Liver (tissue), 9 donors: ENCODE data around the gene SLIT3. TPM values are rescaled to one million over a fixed set of nuclear protein-coding genes. Genes with fewer than 3 reads are reported as not detected.

Source experiments
- DNase-seq: peaks from one replicate; pipeline ENCODE4 v3.0.0-alpha.2; 2017; ENCODE audit warnings: low spot score
- H3K27ac ChIP-seq, 2 donors: one replicate each; pipeline ENCODE4 v1.7.0; 2013; ENCODE audit warnings: inconsistent platforms in 2 of 2, low read length in 2 of 2, control low read depth in 1 of 2, low read depth in 1 of 2, mild to moderate bottlenecking in 1 of 2
- H3K27me3 ChIP-seq, 4 donors: one replicate each; pipeline versions ENCODE4 v1.6.1 to v1.7.0; 2013; ENCODE audit warnings: low read length in 3 of 4, inconsistent platforms in 1 of 4, mild to moderate bottlenecking in 1 of 4, moderate library complexity in 1 of 4; ENCODE audit not compliant: control insufficient read depth in 4 of 4, insufficient read depth in 4 of 4
- H3K36me3 ChIP-seq, 4 donors: one replicate each; pipeline versions ENCODE4 v1.6.1 to v1.7.0; 2013; ENCODE audit warnings: low read length in 3 of 4, mild to moderate bottlenecking in 3 of 4, low read depth in 1 of 4, moderate library complexity in 1 of 4; ENCODE audit not compliant: control insufficient read depth in 4 of 4, insufficient read depth in 3 of 4
- H3K4me1 ChIP-seq, 4 donors: one replicate each; pipeline versions ENCODE4 v1.6.1 to v1.7.0; 2013; ENCODE audit warnings: low read length in 3 of 4, mild to moderate bottlenecking in 3 of 4, moderate library complexity in 1 of 4; ENCODE audit not compliant: control insufficient read depth in 4 of 4, insufficient read depth in 4 of 4
- H3K4me3 ChIP-seq, 3 donors: one replicate each; pipeline versions ENCODE4 v1.6.1 to v1.7.0; 2013; ENCODE audit warnings: low read length in 3 of 3, control low read depth in 1 of 3, low read depth in 1 of 3, mild to moderate bottlenecking in 1 of 3
- H3K9ac ChIP-seq, 2 donors: one replicate each; pipeline ENCODE4 v1.7.0; 2013; ENCODE audit warnings: low read length in 2 of 2, mild to moderate bottlenecking in 2 of 2, moderate library complexity in 2 of 2, control low read depth in 1 of 2, low read depth in 1 of 2
- H3K9me3 ChIP-seq, 4 donors: one replicate each; pipeline versions ENCODE4 v1.6.1 to v1.7.0; 2013; ENCODE audit warnings: low read length in 3 of 4; ENCODE audit not compliant: control insufficient read depth in 4 of 4
- ATF3 ChIP-seq: IDR thresholded peaks from 2 replicates; pipeline ENCODE4 v1.6.1; 2016; ENCODE audit warnings: antibody characterized with exemption
- CTCF ChIP-seq: fragments of 150-350 bp; IDR thresholded peaks from 2 replicates; pipeline ENCODE4 v1.5.1; 2017; ENCODE audit warnings: improper control_type of control experiment, low read depth, low read length; ENCODE audit not compliant: missing input control
- EGR1 ChIP-seq, 2 donors: IDR thresholded peaks; 2 replicates each; pipeline ENCODE4 v1.6.1; 2016 to 2018; ENCODE audit warnings: antibody characterized with exemption in 2 of 2, low read depth in 2 of 2
- FOXA1 ChIP-seq: IDR thresholded peaks from 2 replicates; pipeline ENCODE4 v1.6.1; 2016; ENCODE audit warnings: antibody characterized with exemption
- FOXA2 ChIP-seq: IDR thresholded peaks from 2 replicates; pipeline ENCODE4 v1.6.1; 2016; ENCODE audit warnings: antibody characterized with exemption
- GABPA ChIP-seq, 2 donors: IDR thresholded peaks in 1 of 2; conservative IDR thresholded peaks in 1 of 2; 2 replicates each; pipeline ENCODE4 v1.6.1; 2016; ENCODE audit warnings: antibody characterized with exemption in 2 of 2, mild to moderate bottlenecking in 1 of 2, moderate library complexity in 1 of 2
- HNF4A ChIP-seq, 2 donors: conservative IDR thresholded peaks; 2 replicates each; pipeline ENCODE4 v1.6.1; 2016; ENCODE audit warnings: antibody characterized with exemption in 2 of 2, mild to moderate bottlenecking in 2 of 2
- HNF4G ChIP-seq: IDR thresholded peaks from 2 replicates; pipeline ENCODE4 v1.6.1; 2016; ENCODE audit warnings: antibody characterized with exemption
- JUND ChIP-seq, 2 donors: IDR thresholded peaks; 2 replicates each; pipeline ENCODE4 v1.6.1; 2016; ENCODE audit warnings: antibody characterized with exemption in 2 of 2
- NR2F2 ChIP-seq: IDR thresholded peaks from 2 replicates; pipeline ENCODE4 v1.6.1; 2016; ENCODE audit warnings: antibody characterized with exemption
- RAD21 ChIP-seq, 2 donors: IDR thresholded peaks; 2 replicates each; pipeline ENCODE4 v1.6.1; 2016; ENCODE audit warnings: antibody characterized with exemption in 2 of 2, mild to moderate bottlenecking in 2 of 2
- RXRA ChIP-seq, 2 donors: IDR thresholded peaks; 2 replicates each; pipeline ENCODE4 v1.6.1; 2017 to 2018; ENCODE audit warnings: antibody characterized with exemption in 2 of 2, mild to moderate bottlenecking in 1 of 2
- SP1 ChIP-seq: IDR thresholded peaks from 2 replicates; pipeline ENCODE4 v1.6.1; 2018; ENCODE audit warnings: antibody characterized with exemption, mild to moderate bottlenecking
- TAF1 ChIP-seq: conservative IDR thresholded peaks from 2 replicates; pipeline ENCODE4 v1.6.1; 2016; ENCODE audit warnings: antibody characterized with exemption, mild to moderate bottlenecking
- YY1 ChIP-seq: IDR thresholded peaks from 2 replicates; pipeline ENCODE4 v1.6.1; 2016; ENCODE audit warnings: antibody characterized with exemption, mild to moderate bottlenecking
- ZBTB33 ChIP-seq: IDR thresholded peaks from 2 replicates; pipeline ENCODE4 v1.6.1; 2016; ENCODE audit warnings: antibody characterized with exemption
- WGBS: extraction: QIAGEN DNeasy Blood & Tissue Kit; methylation state at CpG from one replicate; pipeline ENCODE4 v1.1.7; 2013; 5-methylcytosine and 5-hydroxymethylcytosine counted together
- polyA plus RNA-seq, 2 donors: library from polyadenylated mRNA; stranded (reverse) in 1 of 2; unstranded in 1 of 2; fragments of 200-250 nt in 1 of 2; fragments of >200 nt in 1 of 2; fragmentation: Nextera tagmentation in 1 of 2; extraction: Ambion mirVana in 1 of 2; gene quantifications; one replicate each; pipeline versions ENCODE4 v1.2.1 to v1.2.3, GENCODE V29; 2013 to 2015
- total RNA-seq, 2 donors: library from RNA; depleted of rRNA; stranded (reverse); fragments of >200 nt; gene quantifications; one replicate each; pipeline ENCODE4 v1.2.3, GENCODE V29; 2014
- donor health status: healthy.
- donor health status: healthy.
- donor health status: healthy.
- donor health status: healthy.
- donor health status: healthy.

The SLIT3 gene
- total and polyA plus RNA-seq, 4 donors: 0.61 to 1.3 (median 0.91) TPM

- 54% methylated on average over 4 of the region's 4 CpGs for WGBS
- Histone ChIP-seq H3K27ac (no peak overlapping the region), H3K9me3 (no peaks in the 10 kb centered on the region)
Measured at GRCh38 chr5:169331292-169331852, 30.4 kb upstream of the SLIT3 start.

GRCh38 chr5:169328401-169328800 lies 27.5 kb upstream of the SLIT3 start:
- 73% methylated on average over 5 of the region's 5 CpGs for WGBS
- no peaks in the 10 kb centered on the region for H3K4me1 ChIP-seq
- no peak overlapping the region for H3K27ac ChIP-seq
- H3K27me3 ChIP-seq: peaks cover 0 to 4% (median 0%) of the 10 kb centered on the region in 4 donors
- no peak overlapping the region for H3K9ac ChIP-seq
- no peak overlapping the region for H3K4me3 ChIP-seq
- no peak for DNase-seq
- H3K9me3 ChIP-seq: no peaks in the 10 kb centered on the region
- TF ChIP-seq ZBTB33 (no peak), HNF4A (conservative IDR thresholded peaks at IDR 0.05) (no peak), ATF3 (no peak), YY1 (no peak), SP1 (no peak), TAF1 (no peak), FOXA1 (no peak), GABPA (IDR thresholded peaks at IDR 0.05 in 1 of 2, conservative IDR thresholded peaks at IDR 0.05 in 1 of 2) (no peak), RAD21 (IDR thresholded peaks at IDR 0.05) (no peak)
- H3K36me3 ChIP-seq: no peaks in the 10 kb centered on the region

More at GRCh38 chr5:169331292-169331852, 30.4 kb upstream of the SLIT3 start:
- no peaks in the 10 kb centered on the region for H3K36me3 ChIP-seq
- no peak for DNase-seq
- H3K4me3 ChIP-seq: no peak overlapping the region
- no peak overlapping the region for H3K9ac ChIP-seq
- peaks cover 0 to 13% (median 0%) of the 10 kb centered on the region in 4 donors for H3K27me3 ChIP-seq
- TF ChIP-seq FOXA2: no peak
- no peak for TF ChIP-seq JUND (IDR thresholded peaks at IDR 0.05)
- TF ChIP-seq RXRA (IDR thresholded peaks at IDR 0.05): no peak
- TF ChIP-seq HNF4A (conservative IDR thresholded peaks at IDR 0.05): no peak
- TF ChIP-seq HNF4G: no peak
- TF ChIP-seq RAD21 (IDR thresholded peaks at IDR 0.05): no peak
- no peaks in the 10 kb centered on the region for H3K4me1 ChIP-seq

- no peak overlapping the region for H3K9ac ChIP-seq
- H3K4me1 ChIP-seq: no peaks in the 10 kb centered on the region
- no peak for TF ChIP-seq FOXA2
- no peak for TF ChIP-seq RXRA (IDR thresholded peaks at IDR 0.05)
- TF ChIP-seq GABPA (IDR thresholded peaks at IDR 0.05 in 1 of 2, conservative IDR thresholded peaks at IDR 0.05 in 1 of 2): no peak
- no peak for TF ChIP-seq ATF3
- TF ChIP-seq NR2F2: no peak
- no peak for TF ChIP-seq YY1
- no peak for TF ChIP-seq HNF4A (conservative IDR thresholded peaks at IDR 0.05)
- TF ChIP-seq HNF4G: no peak
- TF ChIP-seq EGR1 (IDR thresholded peaks at IDR 0.05; ENCODE audit: low read depth in 2 of 2): no peak
- TF ChIP-seq CTCF: no peak
- H3K9me3 ChIP-seq: no peaks in the 10 kb centered on the region
- 67% methylated on average over 2 of the region's 2 CpGs for WGBS
- no peak overlapping the region for H3K4me3 ChIP-seq
- H3K27ac ChIP-seq: no peak overlapping the region
- H3K36me3 ChIP-seq: no peaks in the 10 kb centered on the region
- DNase-seq: no peak
- peaks cover 0 to 4% (median 0%) of the 10 kb centered on the region in 4 donors for H3K27me3 ChIP-seq
Measured at GRCh38 chr5:169325273-169325672, 24.3 kb upstream of the SLIT3 start.
